CD4-positive, alpha-beta memory T cell (primary cell): ENCODE results near the gene TKTL1. TPM values are rescaled to one million over a fixed set of nuclear protein-coding genes. Genes with fewer than 3 reads are reported as not detected.

ENCODE experiments used
- CTCF ChIA-PET: fragments of 350-600 bp; sonication (Branson Sonifier 250); formaldehyde crosslinking; loops from one replicate; lab custom pipeline; 2021; ENCODE audit warnings: inconsistent platforms; ENCODE audit not compliant: partially characterized antibody; lab: Charles Lee
- POLR2A ChIA-PET: fragments of 350-600 bp; sonication (Branson Sonifier 250); formaldehyde crosslinking; loops from one replicate; lab custom pipeline; 2021; ENCODE audit not compliant: partially characterized antibody; lab: Charles Lee
- DNase-seq, 5 donors: peaks; one replicate each; pipeline versions ENCODE4 v3.0.0 to v3.0.0-alpha.2; 2020 to 2022; ENCODE audit warnings: mixed read lengths in 1 of 5
- H3K27ac ChIP-seq: one replicate; pipeline ENCODE4 v1.7.0; 2013; ENCODE audit warnings: low read depth, low read length
- H3K27me3 ChIP-seq: 2 replicates; pipeline ENCODE4 v1.7.0; 2013; ENCODE audit warnings: mild to moderate bottlenecking, low read length, moderate library complexity; ENCODE audit not compliant: insufficient read depth
- H3K36me3 ChIP-seq: 2 replicates; pipeline ENCODE4 v1.7.0; 2013; ENCODE audit warnings: mild to moderate bottlenecking, low read length, moderate library complexity; ENCODE audit not compliant: insufficient read depth
- H3K4me1 ChIP-seq: 2 replicates; pipeline ENCODE4 v1.7.0; 2013; ENCODE audit warnings: mild to moderate bottlenecking, low read length, moderate library complexity; ENCODE audit not compliant: insufficient read depth
- H3K4me3 ChIP-seq, 2 donors: one replicate each; pipeline ENCODE4 v1.7.0; 2013; ENCODE audit warnings: low read length in 2 of 2, mild to moderate bottlenecking in 1 of 2
- H3K9me3 ChIP-seq, 2 donors: one replicate each; pipeline ENCODE4 v1.7.0; 2013; ENCODE audit warnings: low read length in 2 of 2, control low read depth in 1 of 2; ENCODE audit not compliant: control insufficient read depth in 1 of 2
- H3K27ac Mint-ChIP-seq, 7 donors: one replicate each; pipeline ENCODE4 v1.8.0; 2020 to 2021; ENCODE audit warnings: mixed read lengths in 7 of 7, mild to moderate bottlenecking in 6 of 7, inconsistent platforms in 3 of 7, moderate library complexity in 3 of 7
- H3K27me3 Mint-ChIP-seq, 2 donors: one replicate each; pipeline ENCODE4 v1.8.0; 2020 to 2021; ENCODE audit warnings: mixed read lengths in 2 of 2
- H3K36me3 Mint-ChIP-seq, 2 donors: one replicate each; pipeline ENCODE4 v1.8.0; 2020 to 2021; ENCODE audit warnings: mixed read lengths in 2 of 2, inconsistent platforms in 1 of 2, mild to moderate bottlenecking in 1 of 2
- H3K4me1 Mint-ChIP-seq, 4 donors: one replicate each; pipeline ENCODE4 v1.8.0; 2020 to 2021; ENCODE audit warnings: mixed read lengths in 4 of 4, mild to moderate bottlenecking in 1 of 4
- H3K4me3 Mint-ChIP-seq, 8 donors: one replicate each; pipeline ENCODE4 v1.8.0; 2020 to 2021; ENCODE audit warnings: mixed read lengths in 8 of 8, mild to moderate bottlenecking in 7 of 8, moderate library complexity in 6 of 8, inconsistent platforms in 3 of 8
- H3K9me3 Mint-ChIP-seq, 8 donors: one replicate each; pipeline ENCODE4 v1.8.0; 2020 to 2021; ENCODE audit warnings: mixed read lengths in 8 of 8, mild to moderate bottlenecking in 5 of 8, inconsistent platforms in 3 of 8, moderate library complexity in 1 of 8
- intact Hi-C: fragments of 100-400 bp; cut with micrococcal nuclease; formaldehyde crosslinking; loops from one replicate; pipeline ENCODE4 v1.15.1; 2023
- polyA plus RNA-seq, 2 donors: library from polyadenylated mRNA; unstranded; fragments of 300-500 nt; fragmentation: Illumina TruSeq; gene quantifications; one replicate each; pipeline ENCODE4 v1.2.3, GENCODE V29; 2021
- total RNA-seq, 2 experiments: library from RNA; stranded (reverse); gene quantifications; one replicate each; pipeline ENCODE4 v1.2.3, GENCODE V29; 2021

TKTL1 gene
- total and polyA plus RNA-seq, 4 experiments from 2014 or later: 0.32 to 44.1 (median 10.6) TPM

DNA sequence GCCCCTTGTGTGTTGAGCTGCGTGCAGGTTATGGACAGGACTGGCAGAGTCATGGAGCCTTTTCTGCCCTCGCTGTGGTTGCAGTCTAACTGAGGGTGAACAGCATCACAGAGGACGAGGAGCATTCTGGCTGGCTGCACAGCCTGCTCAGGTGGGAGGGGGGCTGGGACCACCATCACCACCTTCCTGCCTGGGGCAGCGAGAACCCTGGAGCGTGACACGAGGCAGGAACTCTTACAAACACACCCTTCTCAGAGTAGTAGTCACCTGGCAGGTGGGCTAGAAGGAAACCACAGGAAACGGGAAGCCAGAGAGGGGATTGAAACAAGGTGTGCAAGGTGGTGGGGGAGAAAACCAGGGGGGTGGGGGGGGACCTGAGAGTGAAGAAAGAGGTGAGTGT is 25.6 kb downstream of the TKTL1 start:
- Histone ChIP-seq H3K4me3 (no peak overlapping the region), H3K27ac (no peak overlapping the region), H3K36me3 (no peaks in the 10 kb centered on the region), H3K27me3 (no peaks in the 10 kb centered on the region), H3K4me1 (peaks cover 31% of the 10 kb centered on the region), H3K9me3 (no peaks in the 10 kb centered on the region)
- CTCF ChIA-PET: interaction anchor here (1.0 kb wide), 1 partner anchor 52 kb away, joined by 4 read pairs; no protein-coding TSS in a partner anchor
- Mint-ChIP-seq H3K27ac (peak overlapping the region in 2 of 7 donors; percentile 30 to 36), H3K4me1 (peaks cover 18 to 43% (median 31%) of the 10 kb centered on the region in 4 donors), H3K27me3 (no peaks in the 10 kb centered on the region), H3K36me3 (no peaks in the 10 kb centered on the region), H3K9me3 (peaks cover 0 to 4% (median 0%) of the 10 kb centered on the region in 8 donors), H3K4me3 (peak overlapping the region in 1 of 8 donors; percentile 48)
- POLR2A ChIA-PET: interaction anchor here (1.3 kb wide), 1 partner anchor 76 kb away, joined by 3 read pairs; no protein-coding TSS in a partner anchor
- DNase-seq: no peak
- intact Hi-C loops: no loop called here

DNA sequence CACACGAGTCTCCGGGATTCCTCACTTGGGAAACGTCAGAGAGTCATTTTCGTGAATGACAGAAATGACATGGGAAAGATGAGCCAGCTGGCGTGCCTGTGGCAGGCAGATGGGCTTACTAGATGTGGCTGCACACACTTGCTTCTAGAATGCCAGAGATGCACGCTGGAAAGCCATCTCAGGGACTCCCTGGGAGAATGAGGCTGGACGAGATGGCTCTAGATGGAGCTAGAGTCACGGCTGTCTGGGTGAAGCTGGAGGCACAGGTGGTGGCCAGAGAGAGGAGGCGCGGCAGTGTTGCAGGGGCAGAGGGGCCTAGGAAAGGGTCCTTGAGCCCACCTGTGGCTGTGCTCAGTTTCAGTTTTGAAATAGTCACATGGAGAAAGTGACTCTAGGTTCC is 26.0 kb downstream of the TKTL1 start:
- H3K27ac ChIP-seq: no peak overlapping the region
- Mint-ChIP-seq H3K4me1 (peaks cover 21 to 48% (median 35%) of the 10 kb centered on the region in 4 donors), H3K27ac (peak overlapping the region in 3 of 7 donors; percentile 30 to 59 (median 36)), H3K36me3 (no peaks in the 10 kb centered on the region), H3K9me3 (peaks cover 0 to 4% (median 0%) of the 10 kb centered on the region in 8 donors), H3K4me3 (peak overlapping the region in 2 of 8 donors; percentile 39 to 48), H3K27me3 (no peaks in the 10 kb centered on the region)
- H3K36me3 ChIP-seq: no peaks in the 10 kb centered on the region
- H3K4me3 ChIP-seq: no peak overlapping the region
- H3K4me1 ChIP-seq: peaks cover 36% of the 10 kb centered on the region
- intact Hi-C loops: no loop called here
- no peaks in the 10 kb centered on the region for H3K27me3 ChIP-seq
- POLR2A ChIA-PET: interaction anchor here (1.3 kb wide), 1 partner anchor 75 kb away, joined by 3 read pairs; no protein-coding TSS in a partner anchor
- no peaks in the 10 kb centered on the region for H3K9me3 ChIP-seq
- CTCF ChIA-PET: interaction anchor here (1.0 kb wide), 1 partner anchor 51 kb away, joined by 4 read pairs; no protein-coding TSS in a partner anchor
- DNase-seq: no peak

DNA sequence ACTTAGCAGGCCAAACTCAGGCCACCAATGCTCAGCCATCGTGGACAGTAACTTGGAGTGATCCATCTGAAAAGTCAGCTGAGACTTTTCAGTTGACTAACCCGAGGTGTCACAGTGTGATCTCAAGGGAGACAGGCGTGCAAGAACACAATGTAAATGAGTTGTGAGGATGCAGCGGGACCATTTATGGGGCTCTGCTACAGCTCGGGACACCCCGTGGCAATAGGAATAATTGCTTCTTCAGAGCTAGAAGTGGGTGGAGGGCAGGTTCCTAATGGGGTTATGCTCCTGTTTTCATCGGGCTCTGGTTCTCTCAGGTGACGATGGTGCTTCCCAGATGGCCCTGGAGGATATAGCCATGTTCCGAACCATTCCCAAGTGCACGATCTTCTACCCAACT is 27.3 kb downstream of the TKTL1 start:
- no peaks in the 10 kb centered on the region for H3K27me3 ChIP-seq
- no peaks in the 10 kb centered on the region for H3K27me3 Mint-ChIP-seq
- ChIA-PET CTCF (interaction anchor here (0.9 to 1.3 kb wide), 2 partner anchors 9 to 50 kb away, joined by 4 read pairs; no protein-coding TSS in a partner anchor), POLR2A (no interaction called here)
- H3K9me3 ChIP-seq: no peaks in the 10 kb centered on the region
- H3K4me3 Mint-ChIP-seq: no peak overlapping the region
- no peak overlapping the region for H3K27ac Mint-ChIP-seq
- no peaks in the 10 kb centered on the region for H3K36me3 Mint-ChIP-seq
- no peak overlapping the region for H3K27ac ChIP-seq
- peaks cover 0 to 2% (median 0%) of the 10 kb centered on the region in 8 donors for H3K9me3 Mint-ChIP-seq
- peaks cover 30 to 50% (median 41%) of the 10 kb centered on the region in 4 donors for H3K4me1 Mint-ChIP-seq
- intact Hi-C loops: no loop called here
- DNase-seq: no peak
- peaks cover 42% of the 10 kb centered on the region for H3K4me1 ChIP-seq
- no peak overlapping the region for H3K4me3 ChIP-seq
- H3K36me3 ChIP-seq: no peaks in the 10 kb centered on the region

- H3K4me1 ChIP-seq: peaks cover 48% of the 10 kb centered on the region
- ChIA-PET CTCF (no interaction called here), POLR2A (no interaction called here)
- peak overlapping the region in 2 of 7 donors; percentile 2 to 4 for H3K27ac Mint-ChIP-seq
- no peak overlapping the region for H3K4me3 ChIP-seq
- H3K36me3 ChIP-seq: no peaks in the 10 kb centered on the region
- H3K27me3 ChIP-seq: no peaks in the 10 kb centered on the region
- H3K4me3 Mint-ChIP-seq: no peak overlapping the region
- no peak overlapping the region for H3K27ac ChIP-seq
- peaks cover 33 to 55% (median 44%) of the 10 kb centered on the region in 4 donors for H3K4me1 Mint-ChIP-seq
- DNase-seq: no peak
- intact Hi-C loops: no loop called here
- H3K9me3 ChIP-seq: no peaks in the 10 kb centered on the region
- H3K36me3 Mint-ChIP-seq: no peaks in the 10 kb centered on the region
- H3K27me3 Mint-ChIP-seq: no peaks in the 10 kb centered on the region
- H3K9me3 Mint-ChIP-seq: peaks cover 0 to 2% (median 0%) of the 10 kb centered on the region in 8 donors
These were observed 27.9 kb downstream of the TKTL1 start for GRCh38 chrX:154323537-154323936.

- Mint-ChIP-seq H3K27ac (peak overlapping the region in 6 of 7 donors; percentile 24 to 97 (median 77)), H3K36me3 (no peaks in the 10 kb centered on the region), H3K4me3 (no peak overlapping the region), H3K4me1 (peaks cover 34 to 62% (median 46%) of the 10 kb centered on the region in 4 donors), H3K9me3 (no peaks in the 10 kb centered on the region), H3K27me3 (no peaks in the 10 kb centered on the region)
- no peak for DNase-seq
- intact Hi-C loops: no loop called here
- no peaks in the 10 kb centered on the region for H3K27me3 ChIP-seq
- H3K27ac ChIP-seq: peak overlapping the region; percentile 26
- POLR2A ChIA-PET: interaction anchor here (2.2 to 3.5 kb wide), 2 partner anchors 9 to 72 kb away, joined by 16 to 19 read pairs; partner anchors contain the start of gene RPL10
- H3K36me3 ChIP-seq: no peaks in the 10 kb centered on the region
- CTCF ChIA-PET: interaction anchor here (1.1 to 1.5 kb wide), 2 partner anchors 17 to 51 kb away, joined by 3 read pairs; no protein-coding TSS in a partner anchor
- no peaks in the 10 kb centered on the region for H3K9me3 ChIP-seq
- H3K4me3 ChIP-seq: no peak overlapping the region
- peaks cover 60% of the 10 kb centered on the region for H3K4me1 ChIP-seq
These were observed 29.9 kb downstream of the TKTL1 start for GRCh38 chrX:154325541-154325940.

- peaks cover 24 to 50% (median 35%) of the 10 kb centered on the region in 4 donors for H3K4me1 Mint-ChIP-seq
- POLR2A ChIA-PET: interaction anchor here (0.6 to 3.5 kb wide), 17 partner anchors 10 to 361 kb away, joined by 3 to 19 read pairs (median 5); partner anchors contain the start of genes RPL10 and TAFAZZIN
These were observed 31.6 kb downstream of the TKTL1 start for GRCh38 chrX:154327038-154327820.

More at GRCh38 chrX:154327038-154327820, 31.6 kb downstream of the TKTL1 start:
- Mint-ChIP-seq H3K27ac (peak overlapping the region; percentile 81 to 97 (median 90)), H3K4me3 (peak overlapping the region; percentile 65 to 87 (median 74)), H3K27me3 (no peaks in the 10 kb centered on the region), H3K36me3 (no peaks in the 10 kb centered on the region), H3K9me3 (no peaks in the 10 kb centered on the region)
- peak overlapping the region; percentile 26 for H3K27ac ChIP-seq
- no peaks in the 10 kb centered on the region for H3K27me3 ChIP-seq
- CTCF ChIA-PET: interaction anchor here (1.0 to 3.2 kb wide), 7 partner anchors 9 to 192 kb away, joined by 3 to 15 read pairs (median 5); partner anchors contain the start of gene FLNA
- no peaks in the 10 kb centered on the region for H3K36me3 ChIP-seq
- DNase-seq: peak; percentile 60 to 68 (median 63)
- peaks cover 49% of the 10 kb centered on the region for H3K4me1 ChIP-seq
- intact Hi-C loops: no loop called here
- H3K9me3 ChIP-seq: no peaks in the 10 kb centered on the region
- H3K4me3 ChIP-seq: peak overlapping the region; percentile 23 to 37
